ENCODE measurements around the gene RASSF9.

Gene RASSF9

DNA sequence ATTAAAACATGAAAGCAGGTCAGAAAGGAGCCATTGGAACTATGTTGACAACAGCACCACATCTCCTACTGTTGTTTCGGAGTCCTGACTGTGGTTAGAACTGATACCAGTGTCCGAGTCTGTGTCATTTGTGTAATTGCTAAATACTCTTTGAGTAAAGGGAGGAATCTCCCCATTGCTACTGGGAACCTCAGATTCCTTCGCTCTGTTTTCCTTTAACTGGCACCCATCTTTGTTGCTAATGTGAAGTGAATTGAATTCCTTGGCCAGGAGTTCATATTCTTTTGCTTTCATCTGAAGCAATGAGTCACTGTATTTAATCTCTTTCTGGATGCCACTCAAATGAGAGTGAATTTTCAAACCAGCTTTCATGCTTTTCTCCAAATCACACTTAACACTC lies 31.5 kb downstream of the RASSF9 start:
- TF ChIP-seq, protein P1, sequence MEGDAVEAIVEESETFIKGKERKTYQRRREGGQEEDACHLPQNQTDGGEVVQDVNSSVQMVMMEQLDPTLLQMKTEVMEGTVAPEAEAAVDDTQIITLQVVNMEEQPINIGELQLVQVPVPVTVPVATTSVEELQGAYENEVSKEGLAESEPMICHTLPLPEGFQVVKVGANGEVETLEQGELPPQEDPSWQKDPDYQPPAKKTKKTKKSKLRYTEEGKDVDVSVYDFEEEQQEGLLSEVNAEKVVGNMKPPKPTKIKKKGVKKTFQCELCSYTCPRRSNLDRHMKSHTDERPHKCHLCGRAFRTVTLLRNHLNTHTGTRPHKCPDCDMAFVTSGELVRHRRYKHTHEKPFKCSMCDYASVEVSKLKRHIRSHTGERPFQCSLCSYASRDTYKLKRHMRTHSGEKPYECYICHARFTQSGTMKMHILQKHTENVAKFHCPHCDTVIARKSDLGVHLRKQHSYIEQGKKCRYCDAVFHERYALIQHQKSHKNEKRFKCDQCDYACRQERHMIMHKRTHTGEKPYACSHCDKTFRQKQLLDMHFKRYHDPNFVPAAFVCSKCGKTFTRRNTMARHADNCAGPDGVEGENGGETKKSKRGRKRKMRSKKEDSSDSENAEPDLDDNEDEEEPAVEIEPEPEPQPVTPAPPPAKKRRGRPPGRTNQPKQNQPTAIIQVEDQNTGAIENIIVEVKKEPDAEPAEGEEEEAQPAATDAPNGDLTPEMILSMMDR (IDR thresholded peaks at IDR 0.05; ENCODE audit: extremely low read depth, missing control alignments): no peak
- no peak for DNase-seq (ENCODE audit: low spot score)

DNA sequence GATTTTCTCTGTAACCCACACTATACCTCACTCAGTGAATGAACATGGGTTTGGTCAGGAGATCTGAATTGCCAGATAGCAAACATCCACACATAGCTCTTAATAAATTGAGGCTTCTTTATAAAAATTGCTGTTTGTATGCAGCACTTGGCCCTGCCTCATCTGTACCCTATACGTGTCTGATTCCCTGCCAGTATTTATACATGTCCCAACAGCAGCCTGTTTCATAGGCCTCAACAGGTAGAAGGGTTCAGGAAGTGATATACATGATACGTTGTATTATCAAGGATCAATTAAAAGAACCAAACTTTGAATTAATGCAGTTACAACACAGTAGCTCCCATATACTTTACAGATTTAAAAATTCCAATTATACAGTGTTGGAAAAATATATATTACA lies 32.3 kb downstream of the RASSF9 start:
- TF ChIP-seq, protein P1 (IDR thresholded peaks at IDR 0.05; ENCODE audit: extremely low read depth, missing control alignments): no peak
- DNase-seq (ENCODE audit: low spot score): no peak

DNA sequence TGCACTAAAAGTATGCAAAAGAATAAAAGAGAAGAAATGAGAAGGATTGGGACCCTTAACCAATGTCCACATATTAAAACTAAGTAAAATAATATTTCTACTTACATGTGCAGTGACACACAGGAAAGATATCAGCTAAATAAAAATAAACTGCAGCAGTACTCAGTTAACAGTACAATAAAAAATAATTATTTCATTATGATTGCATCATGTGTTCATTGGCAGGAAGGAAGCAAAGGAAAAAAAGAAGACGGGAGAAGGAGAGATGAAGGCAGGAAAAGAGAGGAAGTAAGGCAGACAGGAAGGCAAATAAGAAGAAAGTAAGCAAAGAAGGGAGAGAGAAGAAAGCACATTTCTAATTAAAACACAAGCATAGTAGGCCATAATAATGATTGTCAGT lies 33.0 kb downstream of the RASSF9 start:
- DNase-seq (ENCODE audit: low spot score): no peak
- TF ChIP-seq, protein P1 (IDR thresholded peaks at IDR 0.05; ENCODE audit: extremely low read depth, missing control alignments): no peak

DNA sequence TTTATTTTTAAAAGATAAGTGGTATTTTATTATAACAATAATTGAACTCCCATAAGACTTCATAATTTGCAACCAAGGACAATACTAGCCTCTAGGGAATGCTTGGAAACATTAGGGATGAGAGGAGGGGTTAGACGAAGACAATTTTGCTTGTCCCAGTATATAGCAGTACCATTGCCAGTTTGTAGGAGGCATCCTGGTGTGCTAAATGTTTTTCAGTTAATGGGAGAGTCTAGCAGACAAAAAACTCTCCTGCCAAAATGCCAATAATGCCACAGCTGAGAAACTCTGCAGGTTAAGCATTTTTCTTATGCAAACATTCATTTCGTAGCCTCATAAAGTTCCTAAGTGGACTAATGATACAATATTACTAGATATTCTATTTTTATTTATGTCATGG lies 38.1 kb downstream of the RASSF9 start:
- TF ChIP-seq, protein P1 (IDR thresholded peaks at IDR 0.05; ENCODE audit: extremely low read depth, missing control alignments): no peak
- DNase-seq (ENCODE audit: low spot score): no peak

DNA sequence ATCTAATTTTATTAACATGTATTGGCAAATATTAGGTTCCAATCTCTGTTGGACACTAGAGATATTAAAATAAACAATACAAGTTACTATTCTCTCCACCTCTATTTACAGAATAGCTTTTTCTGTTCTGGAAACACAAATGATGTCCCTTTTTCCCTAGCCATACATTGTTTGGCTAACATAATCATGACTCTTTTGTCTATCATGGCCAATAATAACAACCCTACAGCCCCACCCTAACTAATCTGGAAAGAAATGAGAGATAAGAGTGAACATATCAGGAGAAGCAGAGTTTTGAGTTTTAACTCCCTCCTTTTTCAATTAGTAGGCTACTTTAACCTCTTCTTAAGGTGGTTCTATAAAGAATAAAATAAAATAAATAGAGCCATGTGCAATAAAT lies 40.2 kb downstream of the RASSF9 start:
- TF ChIP-seq, protein P1 (IDR thresholded peaks at IDR 0.05; ENCODE audit: extremely low read depth, missing control alignments): no peak
- no peak for DNase-seq (ENCODE audit: low spot score)

DNA sequence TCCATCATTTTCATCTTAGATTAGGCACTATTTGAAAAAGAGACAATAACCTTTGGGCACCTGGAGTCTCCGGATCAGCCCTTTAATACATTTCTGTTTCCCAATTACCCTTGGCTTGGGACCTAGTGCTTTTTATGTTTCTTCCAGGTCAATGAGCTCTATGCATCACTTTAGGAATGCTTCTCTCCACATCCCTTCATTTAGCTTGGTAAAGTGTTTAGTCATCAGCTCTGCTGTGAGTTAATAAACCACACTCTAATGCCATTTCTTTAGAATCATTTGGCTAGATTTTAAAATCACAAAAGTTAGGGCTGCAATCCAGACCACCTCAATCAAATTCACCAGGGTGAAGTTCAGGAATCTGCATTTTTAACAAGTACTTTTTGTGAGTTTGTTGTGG lies 41.7 kb downstream of the RASSF9 start:
- DNase-seq (ENCODE audit: low spot score): no peak
- TF ChIP-seq, protein P1 (IDR thresholded peaks at IDR 0.05; ENCODE audit: extremely low read depth, missing control alignments): no peak

DNA sequence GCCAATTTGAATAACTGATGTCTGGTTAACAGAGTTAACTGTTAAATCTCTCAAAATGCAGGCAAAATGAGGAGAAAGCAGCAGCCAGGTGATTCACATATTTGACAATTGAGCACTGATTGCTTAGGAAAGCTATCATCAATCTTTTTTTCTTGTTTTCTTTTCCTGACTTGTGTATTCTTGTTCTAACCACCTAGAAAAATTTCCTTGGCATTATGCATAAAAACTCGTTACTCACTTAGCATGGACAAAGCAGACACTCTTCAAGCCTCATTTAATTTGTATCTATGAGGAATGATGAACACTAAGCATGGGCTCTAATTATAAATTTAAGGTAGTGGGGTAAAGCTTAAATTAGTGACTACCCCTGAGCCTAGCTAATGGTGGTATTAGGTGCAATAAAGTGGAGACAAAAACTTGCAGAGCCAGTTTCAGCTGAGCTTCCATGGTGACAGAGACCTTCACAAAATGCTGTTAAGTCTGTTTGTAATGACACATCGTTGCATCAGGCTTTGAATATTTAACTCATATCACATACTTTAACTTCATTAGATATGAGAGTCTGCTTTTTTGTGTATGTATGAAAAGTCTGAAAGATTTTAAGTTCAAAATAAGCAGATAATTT lies 52.0 kb downstream of the RASSF9 start:
- TF ChIP-seq, protein P1 (IDR thresholded peaks at IDR 0.05; ENCODE audit: extremely low read depth, missing control alignments): no peak
- no peak for DNase-seq (ENCODE audit: low spot score)
